Prostate gland (tissue), 2 donors: Measurements from ENCODE around the gene ZNF385B. TPM values are rescaled to one million over a fixed set of nuclear protein-coding genes. Genes with fewer than 3 reads are reported as not detected.

Source experiments
- DNase-seq: peaks from one replicate; pipeline ENCODE4 v3.0.0-alpha.2; 2019; ENCODE audit warnings: low spot score
- H3K27ac ChIP-seq, 2 donors: fragments of 200-600 bp; sonication (generic); 2 replicates each; pipeline ENCODE4 v1.5.1; 2017 to 2019
- H3K27me3 ChIP-seq: fragments of 200-600 bp; sonication (generic); replicated peaks from 2 replicates; pipeline ENCODE4 v1.5.1; 2019; ENCODE audit not compliant: insufficient read depth
- H3K36me3 ChIP-seq, 2 donors: fragments of 200-600 bp; sonication (generic); 1 replicate in 1 of 2; 2 replicates in 1 of 2; pipeline versions ENCODE4 v1.5.1 to v1.8.1; 2017 to 2019
- H3K4me1 ChIP-seq: fragments of 200-600 bp; sonication (generic); replicated peaks from 2 replicates; pipeline ENCODE4 v1.5.1; 2019
- H3K4me3 ChIP-seq, 2 donors: fragments of 200-600 bp; sonication (generic); 2 replicates each; pipeline ENCODE4 v1.5.1; 2017 to 2019
- H3K9me3 ChIP-seq: fragments of 200-600 bp; sonication (generic); 2 replicates; pipeline ENCODE4 v1.5.1; 2017
- CTCF ChIP-seq, 4 experiments: fragments of 200-600 bp in 2 of 4; fragments of 450-650 bp in 2 of 4; sonication (generic) in 2 of 4; IDR thresholded peaks; 1 replicate in 3 of 4; 2 replicates in 1 of 4; pipeline ENCODE4 v1.5.1; 2016 to 2019; ENCODE audit warnings: antibody characterized with exemption in 4 of 4, mild to moderate bottlenecking in 2 of 4, moderate library complexity in 2 of 4
- POLR2A ChIP-seq: fragments of 450-650 bp; IDR thresholded peaks from one replicate; pipeline ENCODE4 v1.6.1; 2016; ENCODE audit warnings: antibody characterized with exemption, mild to moderate bottlenecking
- POLR2AphosphoS5 ChIP-seq: sonication (generic); formaldehyde crosslinking; IDR thresholded peaks from one replicate; pipeline ENCODE4 v1.6.1; 2017; ENCODE audit warnings: antibody characterized with exemption
- WGBS: methylation state at CpG from one replicate; pipeline ENCODE4 v1.1.5; 2018; 5-methylcytosine and 5-hydroxymethylcytosine counted together
- intact Hi-C: fragments of 100-400 bp; cut with DNase I; formaldehyde crosslinking; loops from one replicate; pipeline ENCODE4 v1.14.2; 2022
- total RNA-seq, 2 donors: library from RNA; depleted of rRNA; stranded (reverse); fragments of >200 nt; gene quantifications; one replicate each; pipeline ENCODE4 v1.1.0, GENCODE V29; 2016

ZNF385B gene
- total RNA-seq, 2 donors from 2014 or later, result 4.9 to 35.7 TPM

DNA sequence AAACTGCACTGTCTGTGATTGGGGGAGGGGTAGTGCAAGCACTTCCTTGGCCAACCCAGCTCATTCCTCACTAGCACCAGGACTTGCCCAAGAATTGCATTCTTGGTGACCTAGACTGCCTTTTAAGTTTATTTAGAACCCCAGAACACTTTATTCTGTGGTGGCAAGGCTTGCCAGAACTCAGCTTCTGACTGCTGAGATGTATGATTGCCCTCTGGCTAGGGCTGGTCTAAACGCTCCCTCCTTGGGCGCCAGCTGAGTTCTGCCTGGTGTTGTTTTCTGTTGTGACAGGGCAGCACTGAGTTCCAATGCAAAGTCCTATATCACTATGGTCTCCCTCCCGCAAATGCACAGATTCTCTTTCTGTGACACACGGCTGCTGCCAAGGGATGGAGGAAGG, 247.7 kb downstream of the ZNF385B start:
- Histone ChIP-seq H3K4me3 (no peak overlapping the region), H3K4me1 (no peaks in the 10 kb centered on the region), H3K27me3 (no peaks in the 10 kb centered on the region), H3K36me3 (no peaks in the 10 kb centered on the region), H3K9me3 (no peaks in the 10 kb centered on the region), H3K27ac (no peak overlapping the region)
- intact Hi-C loops, result no loop called here
- 72% methylated on average over 4 of the region's 4 CpGs for whole genome bisulfite sequencing
- TF ChIP-seq POLR2AphosphoS5 (no peak), POLR2A (no peak), CTCF (IDR thresholded peaks at IDR 0.05) (no peak)
- DNase-seq, result no peak

DNA sequence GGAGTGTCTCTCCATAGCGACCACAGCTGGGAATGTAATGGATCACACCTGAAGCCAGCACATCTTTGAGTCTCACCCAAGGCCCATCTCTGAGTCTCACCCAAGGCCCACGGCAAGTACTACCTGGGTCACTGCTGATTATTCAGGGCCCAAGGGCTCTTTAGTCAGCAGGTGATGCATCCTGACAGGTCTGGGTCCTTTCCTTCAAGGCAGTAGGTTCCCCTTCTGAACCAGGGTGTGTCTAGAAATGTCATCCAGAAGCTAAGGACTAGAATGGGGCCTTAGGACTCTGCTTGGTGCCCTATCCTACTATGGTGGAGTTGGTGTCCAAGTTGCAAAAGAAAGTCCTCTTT, 248.1 kb downstream of the ZNF385B start:
- no peak for DNase-seq
- no peaks in the 10 kb centered on the region for H3K27me3 ChIP-seq
- H3K4me3 ChIP-seq, result no peak overlapping the region
- H3K36me3 ChIP-seq, result no peaks in the 10 kb centered on the region
- no peak overlapping the region for H3K27ac ChIP-seq
- H3K4me1 ChIP-seq, result no peaks in the 10 kb centered on the region
- intact Hi-C loops, result no loop called here
- no peaks in the 10 kb centered on the region for H3K9me3 ChIP-seq
- TF ChIP-seq CTCF (IDR thresholded peaks at IDR 0.05), result no peak
- no peak for TF ChIP-seq POLR2A
- TF ChIP-seq POLR2AphosphoS5, result no peak
- WGBS, result 91% methylated on average over 2 of the region's 2 CpGs

DNA sequence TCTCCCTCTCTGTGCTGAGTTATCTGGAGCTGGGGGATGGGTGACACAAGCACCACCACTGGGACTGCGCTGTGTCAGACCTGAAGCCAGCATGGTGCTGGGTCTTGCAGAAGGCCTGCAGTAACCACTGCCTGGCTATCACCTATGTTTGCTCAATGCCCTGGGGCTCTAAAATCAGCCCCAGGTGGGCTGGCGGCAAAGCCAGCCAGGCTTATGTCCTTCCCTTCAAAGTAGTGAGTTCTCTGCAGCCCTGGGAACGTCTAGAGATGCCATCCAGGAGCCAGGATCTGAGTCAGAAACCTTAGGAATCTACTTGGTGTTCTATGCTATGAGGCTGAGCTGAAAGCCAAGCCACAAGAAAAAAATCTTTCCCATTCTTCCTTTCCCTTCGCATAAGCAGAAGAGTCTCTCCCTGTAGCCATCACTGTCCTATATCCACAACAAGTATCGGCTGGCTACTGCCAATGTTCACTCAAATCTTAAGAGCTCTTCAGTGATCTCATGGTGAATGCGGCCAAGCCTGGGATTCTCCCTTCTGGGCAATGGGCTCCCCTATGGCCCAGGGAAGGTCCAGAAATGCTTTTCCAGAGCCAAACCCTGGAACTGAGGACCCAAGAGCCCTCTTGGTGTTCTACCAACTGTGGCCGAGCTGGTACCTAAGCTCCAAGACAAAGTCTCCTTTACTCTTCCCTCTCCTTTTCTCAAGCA, 248.7 kb downstream of the ZNF385B start:
- DNase-seq, result no peak
- Histone ChIP-seq H3K4me1 (no peaks in the 10 kb centered on the region), H3K27ac (no peak overlapping the region), H3K27me3 (no peaks in the 10 kb centered on the region), H3K36me3 (no peaks in the 10 kb centered on the region), H3K4me3 (no peak overlapping the region), H3K9me3 (no peaks in the 10 kb centered on the region)
- no peak for TF ChIP-seq POLR2AphosphoS5
- no peak for TF ChIP-seq CTCF (IDR thresholded peaks at IDR 0.05)
- TF ChIP-seq POLR2A, result no peak
- intact Hi-C loops, result no loop called here
- 86% methylated on average over 7 of the region's 7 CpGs for WGBS

- no peaks in the 10 kb centered on the region for H3K36me3 ChIP-seq
- WGBS, result 24% methylated on average over 1 of the region's 1 CpG
- H3K9me3 ChIP-seq, result no peaks in the 10 kb centered on the region
- no peaks in the 10 kb centered on the region for H3K4me1 ChIP-seq
- no peak overlapping the region for H3K27ac ChIP-seq
- no peak for TF ChIP-seq POLR2A
- peak; percentile 18 for TF ChIP-seq POLR2AphosphoS5
- TF ChIP-seq CTCF (IDR thresholded peaks at IDR 0.05), result no peak
- no peak for DNase-seq
- intact Hi-C loops, result no loop called here
- no peaks in the 10 kb centered on the region for H3K27me3 ChIP-seq
- no peak overlapping the region for H3K4me3 ChIP-seq
These were observed 249.3 kb downstream of the ZNF385B start for GRCh38 chr2:179612108-179612507.

GRCh38 chr2:179606141-179606540, 255.3 kb downstream of the ZNF385B start:
- no peak overlapping the region for H3K27ac ChIP-seq
- TF ChIP-seq POLR2AphosphoS5, result no peak
- no peak for TF ChIP-seq POLR2A
- no peak for TF ChIP-seq CTCF (IDR thresholded peaks at IDR 0.05)
- H3K4me3 ChIP-seq, result no peak overlapping the region
- no peaks in the 10 kb centered on the region for H3K9me3 ChIP-seq
- WGBS, result 70% methylated on average over 2 of the region's 2 CpGs
- no peak for DNase-seq
- no peaks in the 10 kb centered on the region for H3K4me1 ChIP-seq
- H3K36me3 ChIP-seq, result no peaks in the 10 kb centered on the region
- intact Hi-C loops, result no loop called here
- H3K27me3 ChIP-seq, result no peaks in the 10 kb centered on the region
